Vagina (tissue), 2 donors: Measurements from ENCODE around the gene ITPR1.

Experiments used
- CTCF ChIP-seq, 3 experiments: fragments of 450-650 bp in 2 of 3; fragments of 200-600 bp in 1 of 3; sonication (generic) in 1 of 3; IDR thresholded peaks; one replicate each; pipeline ENCODE4 v1.5.1; 2017 to 2019; ENCODE audit warnings: antibody characterized with exemption in 3 of 3, mild to moderate bottlenecking in 2 of 3, moderate library complexity in 2 of 3
- POLR2A ChIP-seq, 2 donors: fragments of 450-650 bp; IDR thresholded peaks; one replicate each; pipeline ENCODE4 v1.6.1; 2017; ENCODE audit warnings: antibody characterized with exemption in 2 of 2, mild to moderate bottlenecking in 2 of 2, moderate library complexity in 2 of 2

- TF ChIP-seq POLR2A (IDR thresholded peaks at IDR 0.05) (no peak), CTCF (IDR thresholded peaks at IDR 0.05) (no peak)
Measured at GRCh38 chr3:4517643-4518311, 24.6 kb downstream of the ITPR1 start.
